ENCODE data around the gene LBX2.
A peak's percentile ranks its signal among the peaks of the same experiment; 100 is the strongest.

LBX2 gene

GRCh38 chr2:74499267-74499939 lies at the start of gene LBX2:
Gene LBX2 (minus strand): TSS chr2:74499603. CDS start chr2:74499537, 66 bp downstream.
- no peak for DNase-seq (ENCODE audit: low spot score)

GRCh38 chr2:74548285-74548899 lies 49.0 kb upstream of the LBX2 start:
- peak; percentile 42 for DNase-seq (ENCODE audit: low spot score)

- no peak for DNase-seq (ENCODE audit: low spot score)
Measured at GRCh38 chr2:74546004-74546403, 46.6 kb upstream of the LBX2 start.

- DNase-seq (ENCODE audit: low spot score) = peak; percentile 50
Measured at GRCh38 chr2:74544634-74545033, 45.2 kb upstream of the LBX2 start.

GRCh38 chr2:74542978-74543377 lies 43.6 kb upstream of the LBX2 start:
- DNase-seq (ENCODE audit: low spot score) = no peak

GRCh38 chr2:74540291-74540690 lies 40.9 kb upstream of the LBX2 start:
- DNase-seq (ENCODE audit: low spot score) = no peak

- no peak for DNase-seq (ENCODE audit: low spot score)
Measured at GRCh38 chr2:74538881-74539339, 39.5 kb upstream of the LBX2 start.

GRCh38 chr2:74537140-74537539 lies 37.7 kb upstream of the LBX2 start:
- no peak for DNase-seq (ENCODE audit: low spot score)

- DNase-seq (ENCODE audit: low spot score) = no peak
Measured at GRCh38 chr2:74536166-74536950, 37.0 kb upstream of the LBX2 start.

GRCh38 chr2:74535440-74535965 lies 36.1 kb upstream of the LBX2 start:
- DNase-seq (ENCODE audit: low spot score) = no peak

- DNase-seq (ENCODE audit: low spot score) = no peak
Measured at GRCh38 chr2:74534411-74534810, 35.0 kb upstream of the LBX2 start.

- no peak for DNase-seq (ENCODE audit: low spot score)
Measured at GRCh38 chr2:74533464-74533863, 34.1 kb upstream of the LBX2 start.

- peak; percentile 62 for DNase-seq (ENCODE audit: low spot score)
Measured at GRCh38 chr2:74532222-74532621, 32.8 kb upstream of the LBX2 start.

GRCh38 chr2:74531666-74532065 lies 32.3 kb upstream of the LBX2 start:
- DNase-seq (ENCODE audit: low spot score) = no peak

GRCh38 chr2:74530239-74531187 lies 31.1 kb upstream of the LBX2 start:
- peak; percentile 34 for DNase-seq (ENCODE audit: low spot score)

GRCh38 chr2:74529357-74530238 lies 30.2 kb upstream of the LBX2 start, which contains the start of the genes AUP1 and HTRA2:
Gene AUP1 (minus strand): TSS chr2:74529706. CDS start chr2:74529629, 77 bp downstream.
Gene HTRA2 (plus strand): TSS chr2:74529933. CDS start chr2:74530007, 74 bp downstream.
- peak; percentile 99 for DNase-seq (ENCODE audit: low spot score)

- DNase-seq (ENCODE audit: low spot score) = no peak
Measured at GRCh38 chr2:74528600-74529356, 29.4 kb upstream of the LBX2 start.

- no peak for DNase-seq (ENCODE audit: low spot score)
Measured at GRCh38 chr2:74527741-74528140, 28.3 kb upstream of the LBX2 start.

- no peak for DNase-seq (ENCODE audit: low spot score)
Measured at GRCh38 chr2:74526649-74527230, 27.3 kb upstream of the LBX2 start.

Data from SW480 (cell line).